Measurements from ENCODE around the gene FYN.

Gene FYN

GRCh38 chr6:111761212-111761611, 112.0 kb downstream of the FYN start:
- Histone ChIP-seq H3K4me1 (ENCODE audit: insufficient read depth, low read length) (peaks cover 45% of the 10 kb centered on the region), H3K9ac (ENCODE audit: low read depth, low read length) (no peak overlapping the region), H3K36me3 (ENCODE audit: insufficient read depth, low read length) (peaks cover 22% of the 10 kb centered on the region), H3K27me3 (ENCODE audit: insufficient read depth, low read length, poor library complexity) (no peaks in the 10 kb centered on the region), H3K27ac (ENCODE audit: low read length) (peak overlapping the region; percentile 52), H2AFZ (ENCODE audit: low read depth, low read length) (no peak overlapping the region), H3K4me2 (ENCODE audit: insufficient read depth, low read length) (no peak overlapping the region), H3K4me3 (ENCODE audit: low read depth in 1 of 2, low read length in 2 of 2) (no peak overlapping the region), H3K9me3 (ENCODE audit: insufficient read depth, low read length, severe bottlenecking) (no peaks in the 10 kb centered on the region), H4K20me1 (ENCODE audit: insufficient read depth, low read length) (peaks cover 31% of the 10 kb centered on the region), H3K79me2 (ENCODE audit: insufficient read depth, low read length) (peaks cover 69% of the 10 kb centered on the region)
- DNase-seq (no peak), ATAC-seq (ENCODE audit: insufficient read depth, low read depth) (no peak)
- TF ChIP-seq CTCF (IDR thresholded peaks at IDR 0.05; ENCODE audit: borderline replicate concordance, extremely low read depth, low read length, poor library complexity, severe bottlenecking) (no peak), EZH2 (IDR thresholded peaks at IDR 0.05; ENCODE audit: borderline replicate concordance, low read depth, low read length, severe bottlenecking) (no peak)

- Histone ChIP-seq H3K36me3 (ENCODE audit: insufficient read depth, low read length) (peaks cover 22% of the 10 kb centered on the region), H3K4me3 (ENCODE audit: low read depth in 1 of 2, low read length in 2 of 2) (no peak overlapping the region), H2AFZ (ENCODE audit: low read depth, low read length) (no peak overlapping the region), H3K4me2 (ENCODE audit: insufficient read depth, low read length) (no peak overlapping the region), H3K4me1 (ENCODE audit: insufficient read depth, low read length) (peaks cover 45% of the 10 kb centered on the region), H3K9me3 (ENCODE audit: insufficient read depth, low read length, severe bottlenecking) (no peaks in the 10 kb centered on the region), H3K9ac (ENCODE audit: low read depth, low read length) (no peak overlapping the region), H3K79me2 (ENCODE audit: insufficient read depth, low read length) (peaks cover 67% of the 10 kb centered on the region), H3K27me3 (ENCODE audit: insufficient read depth, low read length, poor library complexity) (no peaks in the 10 kb centered on the region), H3K27ac (ENCODE audit: low read length) (peak overlapping the region; percentile 63), H4K20me1 (ENCODE audit: insufficient read depth, low read length) (peaks cover 28% of the 10 kb centered on the region)
- peak; percentile 62 for ATAC-seq (ENCODE audit: insufficient read depth, low read depth)
- no peak for DNase-seq
- TF ChIP-seq EZH2 (IDR thresholded peaks at IDR 0.05; ENCODE audit: borderline replicate concordance, low read depth, low read length, severe bottlenecking) (no peak), CTCF (IDR thresholded peaks at IDR 0.05; ENCODE audit: borderline replicate concordance, extremely low read depth, low read length, poor library complexity, severe bottlenecking) (no peak)
Measured at GRCh38 chr6:111759836-111760785, 113.1 kb downstream of the FYN start.

GRCh38 chr6:111759331-111759835, 113.9 kb downstream of the FYN start:
- ATAC-seq (ENCODE audit: insufficient read depth, low read depth) (peak; percentile 36), DNase-seq (no peak)
- Histone ChIP-seq H3K4me3 (ENCODE audit: low read depth in 1 of 2, low read length in 2 of 2) (no peak overlapping the region), H3K36me3 (ENCODE audit: insufficient read depth, low read length) (peaks cover 25% of the 10 kb centered on the region), H2AFZ (ENCODE audit: low read depth, low read length) (no peak overlapping the region), H3K27ac (ENCODE audit: low read length) (peak overlapping the region; percentile 63), H3K27me3 (ENCODE audit: insufficient read depth, low read length, poor library complexity) (no peaks in the 10 kb centered on the region), H3K4me2 (ENCODE audit: insufficient read depth, low read length) (no peak overlapping the region), H3K9me3 (ENCODE audit: insufficient read depth, low read length, severe bottlenecking) (no peaks in the 10 kb centered on the region), H4K20me1 (ENCODE audit: insufficient read depth, low read length) (peaks cover 28% of the 10 kb centered on the region), H3K9ac (ENCODE audit: low read depth, low read length) (no peak overlapping the region), H3K4me1 (ENCODE audit: insufficient read depth, low read length) (peaks cover 45% of the 10 kb centered on the region), H3K79me2 (ENCODE audit: insufficient read depth, low read length) (peaks cover 65% of the 10 kb centered on the region)
- no peak for TF ChIP-seq EZH2 (IDR thresholded peaks at IDR 0.05; ENCODE audit: borderline replicate concordance, low read depth, low read length, severe bottlenecking)
- no peak for TF ChIP-seq CTCF (IDR thresholded peaks at IDR 0.05; ENCODE audit: borderline replicate concordance, extremely low read depth, low read length, poor library complexity, severe bottlenecking)
